Body of pancreas (tissue), 4 donors: ENCODE results near the gene CDKAL1. TPM values are rescaled to one million over a fixed set of nuclear protein-coding genes. Genes with fewer than 3 reads are reported as not detected.

Experiments
- ATAC-seq: fragments of 150-250 bp; one replicate; pipeline ENCODE4 v1.9.1; 2016
- DNase-seq, 4 donors: peaks; one replicate each; pipeline ENCODE4 v3.0.0-alpha.2; 2019
- H3K27ac ChIP-seq, 4 donors: fragments of 200-600 bp; sonication (generic); 1 replicate in 3 of 4; 2 replicates in 1 of 4; pipeline versions ENCODE4 v1.5.1 to v1.6.1; 2016 to 2019; ENCODE audit warnings: mild to moderate bottlenecking in 1 of 4, mixed read lengths in 1 of 4, moderate library complexity in 1 of 4
- H3K27me3 ChIP-seq, 2 donors: fragments of 200-600 bp; sonication (generic); one replicate each; pipeline ENCODE4 v1.6.0; 2016; ENCODE audit warnings: mild to moderate bottlenecking in 1 of 2
- H3K36me3 ChIP-seq, 2 donors: fragments of 200-600 bp; sonication (generic); replicated peaks in 1 of 2; 2 replicates each; pipeline ENCODE4 v1.5.1; 2016; ENCODE audit warnings: low read depth in 2 of 2; ENCODE audit not compliant: insufficient read depth in 1 of 2
- H3K4me1 ChIP-seq: fragments of 200-600 bp; sonication (generic); one replicate; pipeline ENCODE4 v1.6.0; 2016
- H3K4me3 ChIP-seq, 2 donors: fragments of 200-600 bp; sonication (generic); 1 replicate in 1 of 2; 2 replicates in 1 of 2; pipeline ENCODE4 v1.5.1; 2016 to 2019
- H3K9me3 ChIP-seq, 3 donors: fragments of 200-600 bp; sonication (generic); 1 replicate in 2 of 3; 2 replicates in 1 of 3; pipeline ENCODE4 v1.5.1; 2016
- POLR2A ChIP-seq, 3 donors: fragments of 450-650 bp; IDR thresholded peaks; one replicate each; pipeline ENCODE4 v1.6.1; 2016; ENCODE audit warnings: antibody characterized with exemption in 3 of 3, mild to moderate bottlenecking in 2 of 3
- WGBS, 2 donors: methylation state at CpG; one replicate each; pipeline ENCODE4 v1.1.5; 2017; 5-methylcytosine and 5-hydroxymethylcytosine counted together
- intact Hi-C: fragments of 100-400 bp; cut with DNase I; formaldehyde crosslinking; loops from one replicate; pipeline ENCODE4 v1.15.1; 2023
- total RNA-seq, 2 donors: library from RNA; depleted of rRNA; stranded (reverse); fragments of >200 nt; gene quantifications; one replicate each; pipeline ENCODE4 v1.1.0, GENCODE V29; 2016
- TF ChIP-seq, protein P1 (sequence below), 7 experiments: fragments of 450-650 bp in 4 of 7; fragments of 200-600 bp in 3 of 7; sonication (generic) in 3 of 7; IDR thresholded peaks; one replicate each; pipeline ENCODE4 v1.5.1; 2016 to 2019; ENCODE audit warnings: antibody characterized with exemption in 7 of 7

The CDKAL1 gene
- total RNA-seq, 2 donors from 2014 or later, result 16.3 to 18.1 TPM

DNA sequence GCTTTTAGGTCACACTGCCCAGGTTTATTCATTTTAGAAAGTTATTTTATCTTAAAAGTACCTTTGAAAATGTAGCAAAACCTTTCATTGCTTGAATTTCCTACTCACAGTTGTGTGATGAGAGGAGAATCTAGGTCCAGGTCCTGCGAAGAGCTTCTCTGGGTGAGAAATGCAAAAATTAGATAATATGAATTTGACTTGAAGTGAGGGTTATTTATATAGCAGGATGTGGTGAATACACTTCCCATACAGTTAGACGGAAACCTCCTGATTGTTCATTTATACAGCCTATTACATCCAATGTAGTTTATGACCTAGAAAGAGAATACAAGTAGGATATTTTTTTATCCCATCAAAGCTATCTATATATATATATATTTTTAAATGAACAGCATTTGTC is 30.5 kb downstream of the CDKAL1 start:
- ATAC-seq (no peak), DNase-seq (no peak)
- intact Hi-C loops, result no loop called here
- Histone ChIP-seq H3K36me3 (no peaks in the 10 kb centered on the region), H3K4me3 (no peak overlapping the region), H3K27me3 (no peaks in the 10 kb centered on the region), H3K9me3 (no peaks in the 10 kb centered on the region), H3K27ac (no peak overlapping the region), H3K4me1 (no peaks in the 10 kb centered on the region)
- TF ChIP-seq, protein P1, sequence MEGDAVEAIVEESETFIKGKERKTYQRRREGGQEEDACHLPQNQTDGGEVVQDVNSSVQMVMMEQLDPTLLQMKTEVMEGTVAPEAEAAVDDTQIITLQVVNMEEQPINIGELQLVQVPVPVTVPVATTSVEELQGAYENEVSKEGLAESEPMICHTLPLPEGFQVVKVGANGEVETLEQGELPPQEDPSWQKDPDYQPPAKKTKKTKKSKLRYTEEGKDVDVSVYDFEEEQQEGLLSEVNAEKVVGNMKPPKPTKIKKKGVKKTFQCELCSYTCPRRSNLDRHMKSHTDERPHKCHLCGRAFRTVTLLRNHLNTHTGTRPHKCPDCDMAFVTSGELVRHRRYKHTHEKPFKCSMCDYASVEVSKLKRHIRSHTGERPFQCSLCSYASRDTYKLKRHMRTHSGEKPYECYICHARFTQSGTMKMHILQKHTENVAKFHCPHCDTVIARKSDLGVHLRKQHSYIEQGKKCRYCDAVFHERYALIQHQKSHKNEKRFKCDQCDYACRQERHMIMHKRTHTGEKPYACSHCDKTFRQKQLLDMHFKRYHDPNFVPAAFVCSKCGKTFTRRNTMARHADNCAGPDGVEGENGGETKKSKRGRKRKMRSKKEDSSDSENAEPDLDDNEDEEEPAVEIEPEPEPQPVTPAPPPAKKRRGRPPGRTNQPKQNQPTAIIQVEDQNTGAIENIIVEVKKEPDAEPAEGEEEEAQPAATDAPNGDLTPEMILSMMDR (IDR thresholded peaks at IDR 0.05), result no peak
- TF ChIP-seq POLR2A (IDR thresholded peaks at IDR 0.05), result no peak
- WGBS, 2 donors, result 86 to 92% methylated on average over 2 of the region's 2 CpGs

DNA sequence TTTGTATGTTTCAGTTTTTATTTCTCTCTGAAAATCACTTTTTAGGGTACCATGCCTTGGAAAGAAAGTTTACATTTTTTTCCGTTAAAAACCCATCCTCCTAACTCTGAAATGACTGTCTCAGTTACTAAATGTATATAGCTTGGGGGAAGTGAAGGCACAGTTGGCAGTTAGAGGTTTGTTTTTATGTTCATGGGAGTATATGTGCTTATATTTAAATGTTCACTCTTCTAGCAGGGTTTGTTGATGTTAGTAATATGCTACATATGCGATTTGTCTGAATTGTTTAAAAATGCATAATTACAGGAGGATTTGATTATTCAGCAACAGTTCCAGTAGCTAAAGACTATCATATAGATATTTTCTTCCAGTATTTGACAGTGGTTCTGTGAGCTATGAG is 31.1 kb downstream of the CDKAL1 start:
- ATAC-seq, result no peak
- intact Hi-C loops, result no loop called here
- H3K4me3 ChIP-seq, result no peak overlapping the region
- H3K36me3 ChIP-seq, result no peaks in the 10 kb centered on the region
- TF ChIP-seq, protein P1 (IDR thresholded peaks at IDR 0.05), result no peak
- TF ChIP-seq POLR2A (IDR thresholded peaks at IDR 0.05), result no peak
- no peaks in the 10 kb centered on the region for H3K9me3 ChIP-seq
- no peak for DNase-seq
- WGBS, 2 donors, result 94 to 96% methylated on average over 2 of the region's 2 CpGs
- no peaks in the 10 kb centered on the region for H3K4me1 ChIP-seq
- H3K27ac ChIP-seq, result no peak overlapping the region
- no peaks in the 10 kb centered on the region for H3K27me3 ChIP-seq

DNA sequence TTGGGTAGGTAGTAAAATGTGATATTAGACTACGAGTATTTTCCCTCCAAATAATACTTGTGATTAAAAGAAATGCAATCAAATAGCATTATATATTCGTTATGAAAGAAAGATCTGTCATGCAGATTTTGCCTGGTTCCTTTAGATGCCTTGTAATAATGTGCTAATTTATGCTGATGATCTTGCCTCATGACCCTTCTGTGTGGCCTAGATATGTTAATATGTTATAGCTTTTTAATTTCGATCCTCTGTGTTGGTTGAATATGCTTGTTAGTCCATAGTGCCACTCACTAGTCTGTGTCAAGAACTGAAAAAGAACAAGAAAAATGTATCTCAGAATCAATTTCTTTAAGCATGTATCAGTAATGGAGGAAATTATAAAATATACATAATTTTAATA is 31.9 kb downstream of the CDKAL1 start:
- H3K4me1 ChIP-seq, result no peaks in the 10 kb centered on the region
- TF ChIP-seq POLR2A (IDR thresholded peaks at IDR 0.05), result no peak
- TF ChIP-seq, protein P1 (IDR thresholded peaks at IDR 0.05), result no peak
- WGBS, 2 donors, result 86 to 89% methylated on average over 3 of the region's 3 CpGs
- H3K27me3 ChIP-seq, result no peaks in the 10 kb centered on the region
- intact Hi-C loops, result no loop called here
- no peaks in the 10 kb centered on the region for H3K36me3 ChIP-seq
- no peak overlapping the region for H3K27ac ChIP-seq
- DNase-seq, result no peak
- no peak for ATAC-seq
- no peaks in the 10 kb centered on the region for H3K9me3 ChIP-seq
- H3K4me3 ChIP-seq, result no peak overlapping the region

DNA sequence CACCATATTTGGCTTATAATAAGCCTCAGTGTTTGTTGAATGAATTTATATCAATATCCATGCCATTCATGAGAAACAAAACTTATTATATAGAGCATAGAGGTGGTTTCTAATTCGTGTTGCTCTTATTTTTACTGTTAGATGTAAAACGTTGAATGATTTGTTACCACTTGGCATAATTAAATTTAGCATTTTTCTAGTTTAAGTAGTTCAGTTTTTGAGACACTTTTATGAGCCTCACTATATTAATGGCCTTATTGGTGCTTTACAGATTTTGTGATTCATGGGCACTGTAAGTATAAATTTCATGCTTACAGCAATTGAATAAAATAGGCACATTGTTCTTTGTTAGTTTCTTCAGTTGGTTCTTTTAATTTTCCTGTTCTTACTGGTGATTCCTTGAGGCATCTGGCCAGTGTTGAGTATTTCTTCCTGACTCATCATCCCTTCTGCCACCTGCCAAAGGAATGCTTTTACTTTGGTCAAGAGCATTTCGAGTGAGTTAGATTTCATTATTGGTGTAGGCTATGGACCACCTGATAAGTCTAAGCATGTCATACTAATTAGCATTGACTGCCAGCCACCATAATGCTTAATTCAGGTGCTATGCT is 34.8 kb downstream of the CDKAL1 start:
- Histone ChIP-seq H3K4me1 (peaks cover 20% of the 10 kb centered on the region), H3K4me3 (no peak overlapping the region), H3K27me3 (no peaks in the 10 kb centered on the region), H3K36me3 (no peaks in the 10 kb centered on the region), H3K27ac (no peak overlapping the region), H3K9me3 (no peaks in the 10 kb centered on the region)
- ATAC-seq (no peak), DNase-seq (no peak)
- WGBS, 2 donors, result 69 to 75% methylated on average over 3 of the region's 3 CpGs
- no peak for TF ChIP-seq POLR2A (IDR thresholded peaks at IDR 0.05)
- TF ChIP-seq, protein P1 (IDR thresholded peaks at IDR 0.05), result no peak
- intact Hi-C loops, result no loop called here

DNA sequence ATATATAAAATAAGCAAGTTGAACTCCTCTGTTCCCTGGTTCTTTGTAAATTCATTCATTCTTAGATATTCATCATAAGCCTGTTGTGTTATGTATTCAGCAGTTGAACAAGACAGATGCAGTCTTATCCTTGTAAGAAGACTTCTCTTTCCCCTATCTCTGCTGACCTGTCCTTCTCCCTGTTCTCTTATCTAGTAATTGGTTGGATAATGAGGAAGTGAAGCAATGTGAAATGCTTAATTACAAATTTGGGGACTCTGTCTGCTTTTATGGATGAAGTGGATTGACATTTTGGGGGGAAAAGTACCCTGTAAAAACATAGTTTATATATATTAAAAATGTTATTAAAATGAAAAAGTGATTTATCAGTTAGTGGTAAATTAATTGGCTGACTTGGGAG is 37.0 kb downstream of the CDKAL1 start:
- H3K27me3 ChIP-seq, result no peaks in the 10 kb centered on the region
- H3K36me3 ChIP-seq, result no peaks in the 10 kb centered on the region
- TF ChIP-seq, protein P1 (IDR thresholded peaks at IDR 0.05), result no peak
- TF ChIP-seq POLR2A (IDR thresholded peaks at IDR 0.05), result no peak
- no peak overlapping the region for H3K4me3 ChIP-seq
- intact Hi-C loops, result no loop called here
- H3K9me3 ChIP-seq, result no peaks in the 10 kb centered on the region
- no peak for ATAC-seq
- no peak overlapping the region for H3K27ac ChIP-seq
- H3K4me1 ChIP-seq, result peaks cover 30% of the 10 kb centered on the region
- DNase-seq, result no peak
